Measurements from ENCODE around the gene PCSK9.

- no peak for TF ChIP-seq ELK1 (IDR thresholded peaks at IDR 0.05; ENCODE audit: low read depth, low read length)
- TF ChIP-seq EP300 (IDR thresholded peaks at IDR 0.05) = no peak
Measured at GRCh38 chr1:55062801-55063576, 23.6 kb downstream of the PCSK9 start.

Measured in A549 (cell line).